NCI-H2081 (cell line): ENCODE results near the gene SRGAP1.
"Not testable (repeated sequence)": the region's sequence is repeated elsewhere in the genome, so short reads cannot be mapped to it uniquely, and the experiment has no call there.

Source experiments
- DNase-seq, 2 experiments: peaks; one replicate each; lab custom pipeline; 2025; lab: John Stamatoyannopoulos, UW

Gene SRGAP1

GRCh38 chr12:64007853-64008252, 163.4 kb downstream of the SRGAP1 start:
- no peak for DNase-seq

GRCh38 chr12:64008596-64008995, 164.1 kb downstream of the SRGAP1 start:
- DNase-seq, result no peak

GRCh38 chr12:64009321-64010068, 165.0 kb downstream of the SRGAP1 start:
- no peak for DNase-seq

GRCh38 chr12:64010069-64010686, 165.7 kb downstream of the SRGAP1 start:
- DNase-seq, result no peak

- DNase-seq, result no peak
Measured at GRCh38 chr12:64016521-64016920, 172.0 kb downstream of the SRGAP1 start.

- DNase-seq, result not testable (repeated sequence)
Measured at GRCh38 chr12:64018116-64018515, 173.6 kb downstream of the SRGAP1 start.

- no peak for DNase-seq
Measured at GRCh38 chr12:64018524-64018923, 174.0 kb downstream of the SRGAP1 start.

- DNase-seq, result no peak
Measured at GRCh38 chr12:64019101-64019500, 174.6 kb downstream of the SRGAP1 start.

GRCh38 chr12:64019654-64020053, 175.2 kb downstream of the SRGAP1 start:
- no peak for DNase-seq

GRCh38 chr12:64025174-64025958, 180.9 kb downstream of the SRGAP1 start:
- no peak for DNase-seq

GRCh38 chr12:64027311-64027710, 182.8 kb downstream of the SRGAP1 start:
- no peak for DNase-seq

- DNase-seq, result no peak
Measured at GRCh38 chr12:64028541-64028940, 184.0 kb downstream of the SRGAP1 start.

GRCh38 chr12:64029013-64029857, 184.7 kb downstream of the SRGAP1 start:
- no peak for DNase-seq

- DNase-seq, result no peak
Measured at GRCh38 chr12:64030155-64030554, 185.7 kb downstream of the SRGAP1 start.

- DNase-seq, result not testable (repeated sequence)
Measured at GRCh38 chr12:64034056-64034455, 189.6 kb downstream of the SRGAP1 start.

- no peak for DNase-seq
Measured at GRCh38 chr12:64034901-64035576, 190.5 kb downstream of the SRGAP1 start.

GRCh38 chr12:64036414-64036813, 191.9 kb downstream of the SRGAP1 start:
- DNase-seq, result no peak

- peak; percentile 82 to 97 for DNase-seq
Measured at GRCh38 chr12:64039281-64039871, 194.9 kb downstream of the SRGAP1 start.

GRCh38 chr12:64042911-64043310, 198.4 kb downstream of the SRGAP1 start:
- DNase-seq, result no peak

GRCh38 chr12:64044191-64044590, 199.7 kb downstream of the SRGAP1 start:
- no peak for DNase-seq

GRCh38 chr12:64051057-64051456, 206.6 kb downstream of the SRGAP1 start:
- DNase-seq, result no peak
